GM23248 (cell line): ENCODE data around the gene FBN1. TPM values are rescaled to one million over a fixed set of nuclear protein-coding genes. Genes with fewer than 3 reads are reported as not detected.
A peak's percentile ranks its signal among the peaks of the same experiment; 100 is the strongest.

Source experiments
- DNase-seq: peaks from one replicate; pipeline ENCODE4 v3.0.0-alpha.2; 2015
- H2AFZ ChIP-seq: fragments of 200-600 bp; sonication (generic); 2 replicates; pipeline ENCODE4 v1.6.1; 2016; ENCODE audit warnings: antibody characterized with exemption
- H3F3A ChIP-seq: fragments of 200-600 bp; sonication (generic); 2 replicates; pipeline ENCODE4 v1.6.1; 2016; ENCODE audit warnings: mild to moderate bottlenecking, antibody characterized with exemption, mixed run types; ENCODE audit not compliant: insufficient read depth
- H3K27ac ChIP-seq: fragments of 200-600 bp; sonication (generic); 2 replicates; pipeline ENCODE4 v1.5.1; 2016; ENCODE audit warnings: mild to moderate bottlenecking
- H3K27me3 ChIP-seq: fragments of 200-600 bp; sonication (generic); replicated peaks from 2 replicates; pipeline ENCODE4 v1.6.1; 2016; ENCODE audit warnings: mild to moderate bottlenecking; ENCODE audit not compliant: insufficient read depth
- H3K36me3 ChIP-seq: fragments of 200-600 bp; sonication (generic); 2 replicates; pipeline ENCODE4 v1.6.1; 2016; ENCODE audit warnings: low read depth, mild to moderate bottlenecking
- H3K4me1 ChIP-seq: fragments of 200-600 bp; sonication (generic); 2 replicates; pipeline ENCODE4 v1.6.1; 2016; ENCODE audit warnings: mild to moderate bottlenecking; ENCODE audit not compliant: insufficient read depth
- H3K4me2 ChIP-seq: fragments of 200-600 bp; sonication (generic); one replicate; pipeline ENCODE4 v1.6.1; 2016; ENCODE audit warnings: mild to moderate bottlenecking; ENCODE audit not compliant: unreplicated experiment
- H3K4me3 ChIP-seq: fragments of 200-600 bp; sonication (generic); 2 replicates; pipeline ENCODE4 v1.5.1; 2016; ENCODE audit warnings: mild to moderate bottlenecking
- H3K79me2 ChIP-seq: fragments of 200-600 bp; sonication (generic); 2 replicates; pipeline ENCODE4 v1.6.1; 2016; ENCODE audit warnings: mild to moderate bottlenecking; ENCODE audit not compliant: insufficient read depth
- H3K9ac ChIP-seq: fragments of 200-600 bp; sonication (generic); 2 replicates; pipeline ENCODE4 v1.6.1; 2016; ENCODE audit warnings: mild to moderate bottlenecking
- H3K9me2 ChIP-seq: fragments of 200-600 bp; sonication (generic); 2 replicates; pipeline ENCODE4 v1.6.1; 2016; ENCODE audit warnings: mixed run types, mild to moderate bottlenecking, moderate library complexity; ENCODE audit not compliant: insufficient read depth
- H3K9me3 ChIP-seq: fragments of 200-600 bp; sonication (generic); one replicate; pipeline ENCODE4 v1.6.1; 2017; ENCODE audit warnings: low read depth
- H4K20me1 ChIP-seq: fragments of 200-600 bp; sonication (generic); 2 replicates; pipeline ENCODE4 v1.6.0; 2016; ENCODE audit not compliant: insufficient read depth
- EZH2 ChIP-seq: fragments of 200-600 bp; sonication (generic); IDR thresholded peaks from 2 replicates; pipeline ENCODE4 v1.6.1; 2018; ENCODE audit warnings: antibody characterized with exemption, mild to moderate bottlenecking; ENCODE audit not compliant: insufficient read depth, poor library complexity, severe bottlenecking
- EZH2phosphoT487 ChIP-seq: fragments of 200-600 bp; sonication (generic); IDR thresholded peaks from 2 replicates; pipeline ENCODE4 v1.6.1; 2018; ENCODE audit warnings: antibody characterized with exemption, moderate library complexity, mild to moderate bottlenecking, low read depth; ENCODE audit not compliant: insufficient read depth
- WGBS, 2 experiments: methylation state at CpG; one replicate each; pipeline ENCODE4 v1.1.6; 2015 to 2017; ENCODE audit warnings: low lambda C conversion rate in 2 of 2, low coverage in 1 of 2; ENCODE audit errors: missing lambda C conversion rate in 2 of 2; 5-methylcytosine and 5-hydroxymethylcytosine counted together
- in situ Hi-C: fragments of 300-500 bp; cut with MboI; formaldehyde crosslinking; loops from 2 replicates; pipeline ENCODE4 v1.15.0; 2020
- polyA plus RNA-seq: library from polyadenylated mRNA; unstranded; fragments of >200 nt; fragmentation: Nextera tagmentation; extraction: Ambion mirVana; gene quantifications from 2 replicates; pipeline ENCODE4 v1.2.1, GENCODE V29; 2016
- total RNA-seq: library from RNA; depleted of rRNA; stranded (reverse); fragments of >200 nt; shearing (Covaris generic); gene quantifications from 2 replicates; pipeline ENCODE4 v1.2.3, GENCODE V29; 2014

Gene FBN1
- total and polyA plus RNA-seq, 2 experiments from 2014 or later: 374 to 1,478 TPM

DNA sequence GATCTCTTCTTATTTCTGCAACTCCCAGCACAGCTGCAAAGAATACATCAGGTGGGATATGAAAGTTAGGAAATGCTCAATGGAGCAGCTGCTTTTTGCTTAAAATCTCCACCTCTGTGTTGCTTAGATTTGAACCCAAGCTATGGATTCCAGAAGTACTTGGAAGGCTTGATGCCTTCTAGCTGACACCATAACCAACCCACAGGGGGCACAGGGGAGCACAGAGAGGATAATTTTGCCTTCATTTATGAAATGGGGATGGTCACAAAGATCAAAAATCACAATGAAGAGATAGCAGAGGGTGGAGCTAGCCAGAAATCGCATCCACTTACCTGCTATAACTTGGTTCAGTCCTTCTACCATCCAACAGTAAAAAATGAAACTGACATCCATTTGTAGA lies 238.6 kb downstream of the FBN1 start:
- Histone ChIP-seq H4K20me1 (no peaks in the 10 kb centered on the region), H3K27me3 (no peaks in the 10 kb centered on the region), H2AFZ (no peak overlapping the region), H3K9me3 (no peaks in the 10 kb centered on the region), H3K79me2 (0 out of 2 replicates have a peak, but pooled peaks cover 10% of the 10 kb centered on the region), H3F3A (peaks cover 93% of the 10 kb centered on the region), H3K9ac (no peak overlapping the region), H3K36me3 (peaks cover 61% of the 10 kb centered on the region), H3K4me1 (peaks cover 42% of the 10 kb centered on the region), H3K27ac (peak overlapping the region; percentile 96; the same call in 1 of the 2 replicates), H3K4me3 (no peak overlapping the region), H3K4me2 (no peak overlapping the region), H3K9me2 (no peaks in the 10 kb centered on the region)
- TF ChIP-seq EZH2phosphoT487 (no peak), EZH2 (no peak)
- DNase-seq: no peak
- WGBS, 2 experiments: 98 to 100% methylated on average over 1 of the region's 1 CpG
- in situ Hi-C loops: no loop called here

DNA sequence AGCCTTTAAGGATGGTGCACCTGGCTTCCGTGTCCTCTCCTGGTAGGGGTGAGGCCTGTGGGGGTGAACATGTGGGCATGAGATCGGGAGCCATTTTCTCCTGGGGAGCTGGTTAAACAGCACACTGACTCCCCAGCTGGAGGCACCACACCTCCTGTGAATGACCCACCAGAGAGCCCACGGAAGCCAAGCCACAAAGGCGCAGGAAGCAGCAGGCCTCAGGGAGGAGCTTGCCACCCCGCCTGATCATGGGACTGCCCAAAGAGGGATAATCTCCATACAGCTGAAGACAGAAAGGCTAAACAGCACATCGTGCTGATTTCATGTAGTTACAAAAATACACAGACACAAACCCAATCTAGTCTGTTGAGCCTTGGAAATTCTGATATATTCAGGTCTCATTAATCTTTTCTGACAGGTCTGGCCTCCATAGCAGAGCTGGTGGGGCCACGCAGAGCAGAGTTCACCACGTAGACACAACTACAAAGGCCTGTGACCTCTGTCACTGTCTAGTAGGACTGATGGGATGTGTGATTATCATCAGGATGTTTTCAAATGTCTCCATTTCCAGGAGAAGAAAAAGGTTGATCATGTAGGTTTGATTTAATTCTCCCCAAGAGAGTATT lies 239.1 kb downstream of the FBN1 start:
- Histone ChIP-seq H3F3A (peaks cover 93% of the 10 kb centered on the region), H3K4me1 (peaks cover 37% of the 10 kb centered on the region), H4K20me1 (no peaks in the 10 kb centered on the region), H3K9me2 (no peaks in the 10 kb centered on the region), H3K4me3 (no peak overlapping the region), H3K9ac (no peak overlapping the region), H3K27me3 (no peaks in the 10 kb centered on the region), H3K36me3 (peaks cover 56% of the 10 kb centered on the region), H3K27ac (0 out of 2 replicates have a peak overlapping the region, but pooled peaks have one; percentile 96), H3K9me3 (no peaks in the 10 kb centered on the region), H2AFZ (no peak overlapping the region), H3K79me2 (0 out of 2 replicates have a peak, but pooled peaks cover 10% of the 10 kb centered on the region), H3K4me2 (no peak overlapping the region)
- DNase-seq: no peak
- TF ChIP-seq EZH2: no peak
- TF ChIP-seq EZH2phosphoT487: no peak
- 86 to 88% methylated on average over 8 of the region's 8 CpGs for WGBS, 2 experiments
- in situ Hi-C loops: no loop called here

DNA sequence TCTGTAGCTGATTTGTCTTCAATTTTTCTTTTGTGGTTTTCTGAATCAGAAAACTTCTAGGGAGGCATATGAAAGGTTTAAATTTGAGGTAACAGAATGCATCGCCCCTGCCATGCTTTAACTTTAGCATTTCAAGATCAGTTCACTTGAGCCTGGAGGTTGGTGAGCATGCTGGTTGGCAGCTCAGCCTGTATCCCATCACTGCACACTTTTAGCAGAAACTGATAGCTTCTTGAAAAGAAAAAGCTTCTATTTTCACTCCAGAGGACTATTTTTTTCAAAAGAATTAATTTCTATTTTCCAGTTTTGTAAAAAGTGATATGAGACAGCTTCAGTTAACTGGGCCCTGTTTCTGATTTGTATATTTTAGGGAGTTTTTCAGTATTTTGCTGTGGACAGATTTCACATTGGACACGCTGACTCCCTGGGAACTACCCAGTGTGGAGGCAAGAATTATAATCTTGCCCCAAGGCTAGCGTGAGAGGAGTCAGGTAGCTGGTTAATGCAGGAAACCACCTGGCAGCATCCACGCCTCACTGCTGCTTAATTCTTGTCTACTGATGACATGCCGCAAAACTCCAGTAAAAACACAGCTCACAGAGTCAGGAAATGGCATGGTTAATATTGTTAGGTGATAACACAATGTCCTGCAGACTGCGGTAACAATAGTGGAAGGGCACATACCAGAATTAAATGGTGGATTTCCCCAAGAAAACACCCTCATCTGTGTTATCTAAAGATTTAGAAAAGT lies 242.9 kb downstream of the FBN1 start:
- Histone ChIP-seq H4K20me1 (no peaks in the 10 kb centered on the region), H3K4me3 (no peak overlapping the region), H3K36me3 (peaks cover 18% of the 10 kb centered on the region; the same call in 1 of the 2 replicates), H3K4me1 (peaks cover 33% of the 10 kb centered on the region), H2AFZ (no peak overlapping the region), H3K4me2 (no peak overlapping the region), H3K9ac (no peak overlapping the region), H3K27me3 (no peaks in the 10 kb centered on the region), H3K9me2 (no peaks in the 10 kb centered on the region), H3K27ac (peak overlapping the region; percentile 76), H3K79me2 (no peaks in the 10 kb centered on the region), H3K9me3 (no peaks in the 10 kb centered on the region), H3F3A (peaks cover 92% of the 10 kb centered on the region)
- DNase-seq: no peak
- 86 to 90% methylated on average over 6 of the region's 6 CpGs for WGBS, 2 experiments
- in situ Hi-C loops: no loop called here
- TF ChIP-seq EZH2 (no peak), EZH2phosphoT487 (no peak)

DNA sequence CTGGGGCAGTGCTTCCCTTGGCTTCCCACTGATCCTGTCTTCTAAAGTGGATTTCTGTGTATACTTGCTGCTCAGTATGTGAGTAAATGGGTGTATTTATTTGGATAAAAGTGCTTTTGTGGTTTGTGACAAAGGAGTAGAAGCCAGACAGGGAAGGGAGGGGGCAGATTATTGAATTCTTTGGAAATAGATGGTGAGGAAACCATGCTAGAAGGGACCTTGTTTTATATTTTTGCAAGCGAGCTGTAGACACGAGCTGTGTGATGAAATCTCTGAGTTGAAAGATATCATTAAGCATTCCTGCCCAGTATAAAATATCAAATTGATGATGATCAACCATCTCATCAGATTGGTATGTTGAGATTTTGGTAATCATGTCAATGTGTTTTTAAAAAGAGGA lies 245.4 kb downstream of the FBN1 start:
- Histone ChIP-seq H3K9me3 (no peaks in the 10 kb centered on the region), H3K27ac (peak overlapping the region; percentile 76), H3K9ac (peak overlapping the region; percentile 61), H3K27me3 (no peaks in the 10 kb centered on the region), H3K36me3 (no peaks in the 10 kb centered on the region), H3K4me1 (peaks cover 48% of the 10 kb centered on the region), H3K4me3 (no peak overlapping the region), H3K4me2 (peak overlapping the region; percentile 26), H3K9me2 (no peaks in the 10 kb centered on the region), H3F3A (peaks cover 83% of the 10 kb centered on the region), H2AFZ (no peak overlapping the region), H3K79me2 (no peaks in the 10 kb centered on the region), H4K20me1 (no peaks in the 10 kb centered on the region)
- 3 to 8% methylated on average over 2 of the region's 2 CpGs for WGBS, 2 experiments
- no peak for TF ChIP-seq EZH2
- TF ChIP-seq EZH2phosphoT487: no peak
- in situ Hi-C loops: no loop called here
- peak; percentile 62 for DNase-seq
